ENCODE measurements around the gene THOC7.

Gene THOC7

GRCh38 chr3:63861306-63861705, 2.3 kb downstream of the THOC7 start:
- DNase-seq (ENCODE audit: low read depth), result no peak
- no peak for TF ChIP-seq CTCF (IDR thresholded peaks at IDR 0.05; ENCODE audit: low read depth, low read length, missing control alignments)
- H3K4me3 ChIP-seq (ENCODE audit: low read depth, low read length), result no peak overlapping the region

- no peak overlapping the region for H3K4me3 ChIP-seq (ENCODE audit: low read depth, low read length)
- DNase-seq (ENCODE audit: low read depth), result no peak
- no peak for TF ChIP-seq CTCF (IDR thresholded peaks at IDR 0.05; ENCODE audit: low read depth, low read length, missing control alignments)
These were observed 2.8 kb downstream of the THOC7 start for GRCh38 chr3:63860776-63861175.

- no peak for TF ChIP-seq CTCF (IDR thresholded peaks at IDR 0.05; ENCODE audit: low read depth, low read length, missing control alignments)
- no peak for DNase-seq (ENCODE audit: low read depth)
- no peak overlapping the region for H3K4me3 ChIP-seq (ENCODE audit: low read depth, low read length)
These were observed 6.3 kb downstream of the THOC7 start for GRCh38 chr3:63857311-63857710.

GRCh38 chr3:63855333-63855940, 8.2 kb downstream of the THOC7 start:
- TF ChIP-seq CTCF (IDR thresholded peaks at IDR 0.05; ENCODE audit: low read depth, low read length, missing control alignments), result no peak
- no peak overlapping the region for H3K4me3 ChIP-seq (ENCODE audit: low read depth, low read length)
- DNase-seq (ENCODE audit: low read depth), result no peak

- no peak for TF ChIP-seq CTCF (IDR thresholded peaks at IDR 0.05; ENCODE audit: low read depth, low read length, missing control alignments)
- DNase-seq (ENCODE audit: low read depth), result no peak
- no peak overlapping the region for H3K4me3 ChIP-seq (ENCODE audit: low read depth, low read length)
These were observed 10.5 kb downstream of the THOC7 start for GRCh38 chr3:63853106-63853505.

GRCh38 chr3:63851287-63851686, 12.3 kb downstream of the THOC7 start:
- H3K4me3 ChIP-seq (ENCODE audit: low read depth, low read length), result no peak overlapping the region
- TF ChIP-seq CTCF (IDR thresholded peaks at IDR 0.05; ENCODE audit: low read depth, low read length, missing control alignments), result no peak

GRCh38 chr3:63849175-63849574, 14.4 kb downstream of the THOC7 start:
- H3K4me3 ChIP-seq (ENCODE audit: low read depth, low read length), result no peak overlapping the region
- no peak for TF ChIP-seq CTCF (IDR thresholded peaks at IDR 0.05; ENCODE audit: low read depth, low read length, missing control alignments)
- no peak for DNase-seq (ENCODE audit: low read depth)

More at GRCh38 chr3:63851287-63851686, 12.3 kb downstream of the THOC7 start:
- no peak for DNase-seq (ENCODE audit: low read depth)

Measured in GM12864 (cell line).